ENCODE measurements around the gene BUD13.

BUD13 gene

GRCh38 chr11:116792869-116793771 is 20.3 kb upstream of the BUD13 start:
- no peak for DNase-seq (ENCODE audit: extremely low read depth in 1 of 2, low read depth in 1 of 2)

GRCh38 chr11:116792144-116792868 is 19.5 kb upstream of the BUD13 start:
- DNase-seq (ENCODE audit: extremely low read depth in 1 of 2, low read depth in 1 of 2): no peak

GRCh38 chr11:116791813-116792143 is 19.0 kb upstream of the BUD13 start, which contains the start of gene APOA5:
TSS of gene APOA5 (minus strand) at chr11:116791879. CDS start at chr11:116791860, 19 bp downstream.
- DNase-seq (ENCODE audit: extremely low read depth in 1 of 2, low read depth in 1 of 2): no peak

GRCh38 chr11:116791002-116791812 is 18.4 kb upstream of the BUD13 start:
- DNase-seq (ENCODE audit: extremely low read depth in 1 of 2, low read depth in 1 of 2): peak; percentile 58 to 63

GRCh38 chr11:116790167-116791001 is 17.6 kb upstream of the BUD13 start:
- DNase-seq (ENCODE audit: extremely low read depth in 1 of 2, low read depth in 1 of 2): no peak

GRCh38 chr11:116788975-116789374 is 16.2 kb upstream of the BUD13 start:
- DNase-seq (ENCODE audit: extremely low read depth in 1 of 2, low read depth in 1 of 2): no peak

- DNase-seq (ENCODE audit: extremely low read depth in 1 of 2, low read depth in 1 of 2): no peak
Measured at GRCh38 chr11:116788534-116788933, 15.7 kb upstream of the BUD13 start.

- peak; percentile 72 to 73 for DNase-seq (ENCODE audit: extremely low read depth in 1 of 2, low read depth in 1 of 2)
Measured at GRCh38 chr11:116787786-116788486, 15.1 kb upstream of the BUD13 start, which contains the start of gene ZPR1. TSS of gene ZPR1 (minus strand) at chr11:116788023. CDS start at chr11:116787990, 33 bp downstream.

GRCh38 chr11:116787436-116787785 is 14.6 kb upstream of the BUD13 start:
- no peak for DNase-seq (ENCODE audit: extremely low read depth in 1 of 2, low read depth in 1 of 2)

- DNase-seq (ENCODE audit: extremely low read depth in 1 of 2, low read depth in 1 of 2): no peak
Measured at GRCh38 chr11:116786966-116787365, 14.2 kb upstream of the BUD13 start.

GRCh38 chr11:116786326-116786725 is 13.5 kb upstream of the BUD13 start:
- DNase-seq (ENCODE audit: extremely low read depth in 1 of 2, low read depth in 1 of 2): no peak

GRCh38 chr11:116782728-116783127 is 9.9 kb upstream of the BUD13 start:
- no peak for DNase-seq (ENCODE audit: extremely low read depth in 1 of 2, low read depth in 1 of 2)

GRCh38 chr11:116778556-116778955 is 5.8 kb upstream of the BUD13 start:
- no peak for DNase-seq (ENCODE audit: extremely low read depth in 1 of 2, low read depth in 1 of 2)

- DNase-seq (ENCODE audit: extremely low read depth in 1 of 2, low read depth in 1 of 2): no peak
Measured at GRCh38 chr11:116777056-116777455, 4.3 kb upstream of the BUD13 start.

- DNase-seq (ENCODE audit: extremely low read depth in 1 of 2, low read depth in 1 of 2): no peak
Measured at GRCh38 chr11:116776522-116776984, 3.8 kb upstream of the BUD13 start.

GRCh38 chr11:116775975-116776374 is 3.2 kb upstream of the BUD13 start:
- no peak for DNase-seq (ENCODE audit: extremely low read depth in 1 of 2, low read depth in 1 of 2)

GRCh38 chr11:116774661-116775060 is 1.9 kb upstream of the BUD13 start:
- no peak for DNase-seq (ENCODE audit: extremely low read depth in 1 of 2, low read depth in 1 of 2)

- no peak for DNase-seq (ENCODE audit: extremely low read depth in 1 of 2, low read depth in 1 of 2)
Measured at GRCh38 chr11:116773203-116774097, 663 bp upstream of the BUD13 start.

- no peak for DNase-seq (ENCODE audit: extremely low read depth in 1 of 2, low read depth in 1 of 2)
Measured at GRCh38 chr11:116771935-116772334, 852 bp downstream of the BUD13 start.

All from stimulated activated CD8-positive, alpha-beta memory T cell treated with anti-CD3 and anti-CD28 coated beads, Interleukin-7, amount 100 ng/mL, for 48 hours (primary cell).